ENCODE results near the gene RAB27B.

DNA sequence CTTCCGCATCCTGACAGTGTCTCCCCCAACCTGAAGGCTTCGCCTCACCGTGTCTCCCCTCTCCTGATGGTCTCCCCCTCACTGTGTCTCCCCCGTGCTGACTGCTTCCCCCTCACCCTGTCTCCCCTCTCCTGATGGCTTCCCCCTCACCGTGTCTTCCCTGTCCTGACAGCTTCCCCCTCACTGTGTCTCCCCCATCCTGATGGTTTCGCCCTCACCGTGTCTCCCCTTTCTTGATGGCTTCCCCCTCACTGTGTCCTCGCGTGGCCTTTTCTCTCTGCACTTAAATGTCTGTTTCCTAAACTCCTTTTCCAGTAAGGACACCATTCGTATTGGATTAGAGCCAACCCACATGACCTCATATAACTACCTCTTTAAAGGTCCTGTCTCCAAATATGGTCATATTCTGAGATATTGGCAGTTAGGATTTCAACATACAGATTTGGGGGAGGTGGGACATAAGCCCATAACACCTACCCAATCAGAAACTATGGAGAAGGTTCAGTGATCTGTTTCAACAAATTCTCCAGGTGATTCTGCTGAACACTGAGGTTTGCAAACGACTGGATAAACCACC, 47.9 kb upstream of the RAB27B start:
- TF ChIP-seq, protein P1, sequence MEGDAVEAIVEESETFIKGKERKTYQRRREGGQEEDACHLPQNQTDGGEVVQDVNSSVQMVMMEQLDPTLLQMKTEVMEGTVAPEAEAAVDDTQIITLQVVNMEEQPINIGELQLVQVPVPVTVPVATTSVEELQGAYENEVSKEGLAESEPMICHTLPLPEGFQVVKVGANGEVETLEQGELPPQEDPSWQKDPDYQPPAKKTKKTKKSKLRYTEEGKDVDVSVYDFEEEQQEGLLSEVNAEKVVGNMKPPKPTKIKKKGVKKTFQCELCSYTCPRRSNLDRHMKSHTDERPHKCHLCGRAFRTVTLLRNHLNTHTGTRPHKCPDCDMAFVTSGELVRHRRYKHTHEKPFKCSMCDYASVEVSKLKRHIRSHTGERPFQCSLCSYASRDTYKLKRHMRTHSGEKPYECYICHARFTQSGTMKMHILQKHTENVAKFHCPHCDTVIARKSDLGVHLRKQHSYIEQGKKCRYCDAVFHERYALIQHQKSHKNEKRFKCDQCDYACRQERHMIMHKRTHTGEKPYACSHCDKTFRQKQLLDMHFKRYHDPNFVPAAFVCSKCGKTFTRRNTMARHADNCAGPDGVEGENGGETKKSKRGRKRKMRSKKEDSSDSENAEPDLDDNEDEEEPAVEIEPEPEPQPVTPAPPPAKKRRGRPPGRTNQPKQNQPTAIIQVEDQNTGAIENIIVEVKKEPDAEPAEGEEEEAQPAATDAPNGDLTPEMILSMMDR (conservative IDR thresholded peaks at IDR 0.05), result no peak
- no peak for TF ChIP-seq EZH2 (IDR thresholded peaks at IDR 0.05; ENCODE audit: low read depth)

Measured in PC-9 (cell line).